Spleen (tissue), 7 donors: Measurements from ENCODE around the gene UST.

Source experiments
- POLR2AphosphoS5 ChIP-seq, 3 donors: sonication (generic); formaldehyde crosslinking; IDR thresholded peaks; one replicate each; pipeline ENCODE4 v1.5.1; 2017; ENCODE audit warnings: antibody characterized with exemption in 3 of 3
- TF ChIP-seq, protein P1 (sequence below), 11 experiments: fragments of 200-600 bp in 7 of 11; fragments of 450-650 bp in 4 of 11; sonication (generic) in 4 of 11; IDR thresholded peaks in 8 of 11; conservative IDR thresholded peaks in 3 of 11; 1 replicate in 7 of 11; 2 replicates in 4 of 11; pipeline versions ENCODE4 v1.4.0 to v1.8.0; 2016 to 2021; ENCODE audit warnings: antibody characterized with exemption in 11 of 11, inconsistent platforms in 4 of 11, mild to moderate bottlenecking in 1 of 11
- donor health status: DM: no; HTN: no; CAD: no; lungs with moderate emphysema.
- donor health status: DM: no; HTN: no; CAD: no.
- donor health status: DM: no; HTN: no; CAD: no.

DNA sequence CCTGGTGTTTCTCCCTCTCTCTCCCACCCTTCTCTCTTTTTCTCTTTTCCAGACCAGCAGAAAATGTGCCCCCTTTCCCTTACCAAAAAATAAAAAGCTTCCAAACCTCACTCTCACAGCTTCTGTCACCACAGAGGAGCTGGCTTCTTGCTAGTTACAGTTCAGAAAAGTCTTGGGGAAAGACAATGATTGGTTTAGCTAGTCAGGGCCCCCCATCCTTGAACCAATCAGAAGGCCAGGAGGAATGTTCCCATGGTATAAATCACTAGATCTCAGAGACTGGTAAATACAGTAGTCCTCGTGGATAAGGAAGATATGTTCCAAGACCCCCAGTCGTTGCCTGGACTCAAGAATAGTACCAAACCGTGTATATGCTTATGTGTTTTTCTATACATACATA is 339.5 kb downstream of the UST start:
- TF ChIP-seq POLR2AphosphoS5 (IDR thresholded peaks at IDR 0.05): no peak
- TF ChIP-seq, protein P1, sequence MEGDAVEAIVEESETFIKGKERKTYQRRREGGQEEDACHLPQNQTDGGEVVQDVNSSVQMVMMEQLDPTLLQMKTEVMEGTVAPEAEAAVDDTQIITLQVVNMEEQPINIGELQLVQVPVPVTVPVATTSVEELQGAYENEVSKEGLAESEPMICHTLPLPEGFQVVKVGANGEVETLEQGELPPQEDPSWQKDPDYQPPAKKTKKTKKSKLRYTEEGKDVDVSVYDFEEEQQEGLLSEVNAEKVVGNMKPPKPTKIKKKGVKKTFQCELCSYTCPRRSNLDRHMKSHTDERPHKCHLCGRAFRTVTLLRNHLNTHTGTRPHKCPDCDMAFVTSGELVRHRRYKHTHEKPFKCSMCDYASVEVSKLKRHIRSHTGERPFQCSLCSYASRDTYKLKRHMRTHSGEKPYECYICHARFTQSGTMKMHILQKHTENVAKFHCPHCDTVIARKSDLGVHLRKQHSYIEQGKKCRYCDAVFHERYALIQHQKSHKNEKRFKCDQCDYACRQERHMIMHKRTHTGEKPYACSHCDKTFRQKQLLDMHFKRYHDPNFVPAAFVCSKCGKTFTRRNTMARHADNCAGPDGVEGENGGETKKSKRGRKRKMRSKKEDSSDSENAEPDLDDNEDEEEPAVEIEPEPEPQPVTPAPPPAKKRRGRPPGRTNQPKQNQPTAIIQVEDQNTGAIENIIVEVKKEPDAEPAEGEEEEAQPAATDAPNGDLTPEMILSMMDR (IDR thresholded peaks at IDR 0.05 in 8 of 11, conservative IDR thresholded peaks at IDR 0.05 in 3 of 11): no peak
